KMS-11 (cell line): ENCODE measurements around the gene ZNF573.

ENCODE experiments used
- H2AFZ ChIP-seq: fragments of 200-600 bp; sonication (generic); 2 replicates; pipeline ENCODE4 v1.6.1; 2016; ENCODE audit warnings: antibody characterized with exemption, mixed run types, low read depth
- H3K27ac ChIP-seq: fragments of 200-600 bp; sonication (generic); 2 replicates; pipeline ENCODE4 v1.6.1; 2016; ENCODE audit warnings: mild to moderate bottlenecking, mixed run types
- H3K27me3 ChIP-seq: fragments of 200-600 bp; sonication (generic); 2 replicates; pipeline ENCODE4 v1.6.1; 2017; ENCODE audit warnings: mild to moderate bottlenecking, low read depth, mixed run types, moderate library complexity; ENCODE audit not compliant: insufficient read depth
- H3K36me3 ChIP-seq: fragments of 200-600 bp; sonication (generic); 2 replicates; pipeline ENCODE4 v1.6.1; 2017; ENCODE audit warnings: mild to moderate bottlenecking, mixed run types; ENCODE audit not compliant: insufficient read depth
- H3K4me1 ChIP-seq: fragments of 200-600 bp; sonication (generic); 2 replicates; pipeline ENCODE4 v1.6.1; 2016; ENCODE audit warnings: mild to moderate bottlenecking, low read depth, mixed run types; ENCODE audit not compliant: poor library complexity, severe bottlenecking
- H3K4me2 ChIP-seq: fragments of 200-600 bp; sonication (generic); 2 replicates; pipeline ENCODE4 v1.7.0; 2016; ENCODE audit warnings: mild to moderate bottlenecking, mixed run types
- H3K4me3 ChIP-seq: fragments of 200-600 bp; sonication (generic); IDR thresholded peaks from 2 replicates; pipeline ENCODE4 v1.6.1; 2017; ENCODE audit warnings: low read depth, low read length, mixed read lengths; ENCODE audit not compliant: insufficient read depth
- H3K79me2 ChIP-seq: fragments of 200-600 bp; sonication (generic); 2 replicates; pipeline ENCODE4 v1.6.1; 2016; ENCODE audit warnings: low read depth, mixed run types; ENCODE audit not compliant: insufficient read depth
- H3K9ac ChIP-seq: fragments of 200-600 bp; sonication (generic); 2 replicates; pipeline ENCODE4 v1.6.1; 2016; ENCODE audit warnings: mild to moderate bottlenecking, mixed run types
- H4K20me1 ChIP-seq: fragments of 200-600 bp; sonication (generic); 2 replicates; pipeline ENCODE4 v1.6.1; 2016; ENCODE audit warnings: mild to moderate bottlenecking, mixed run types; ENCODE audit not compliant: insufficient read depth
- TF ChIP-seq, protein P1 (sequence below): fragments of 200-600 bp; sonication (generic); conservative IDR thresholded peaks from 2 replicates; pipeline ENCODE4 v1.6.1; 2017; ENCODE audit warnings: low read depth, mild to moderate bottlenecking, antibody characterized with exemption, low read length, moderate library complexity, mixed read lengths

Gene ZNF573

GRCh38 chr19:37809366-37809765, 30.0 kb upstream of the ZNF573 start:
- TF ChIP-seq, protein P1, sequence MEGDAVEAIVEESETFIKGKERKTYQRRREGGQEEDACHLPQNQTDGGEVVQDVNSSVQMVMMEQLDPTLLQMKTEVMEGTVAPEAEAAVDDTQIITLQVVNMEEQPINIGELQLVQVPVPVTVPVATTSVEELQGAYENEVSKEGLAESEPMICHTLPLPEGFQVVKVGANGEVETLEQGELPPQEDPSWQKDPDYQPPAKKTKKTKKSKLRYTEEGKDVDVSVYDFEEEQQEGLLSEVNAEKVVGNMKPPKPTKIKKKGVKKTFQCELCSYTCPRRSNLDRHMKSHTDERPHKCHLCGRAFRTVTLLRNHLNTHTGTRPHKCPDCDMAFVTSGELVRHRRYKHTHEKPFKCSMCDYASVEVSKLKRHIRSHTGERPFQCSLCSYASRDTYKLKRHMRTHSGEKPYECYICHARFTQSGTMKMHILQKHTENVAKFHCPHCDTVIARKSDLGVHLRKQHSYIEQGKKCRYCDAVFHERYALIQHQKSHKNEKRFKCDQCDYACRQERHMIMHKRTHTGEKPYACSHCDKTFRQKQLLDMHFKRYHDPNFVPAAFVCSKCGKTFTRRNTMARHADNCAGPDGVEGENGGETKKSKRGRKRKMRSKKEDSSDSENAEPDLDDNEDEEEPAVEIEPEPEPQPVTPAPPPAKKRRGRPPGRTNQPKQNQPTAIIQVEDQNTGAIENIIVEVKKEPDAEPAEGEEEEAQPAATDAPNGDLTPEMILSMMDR = no peak
- H3K4me3 ChIP-seq = no peak overlapping the region

GRCh38 chr19:37803249-37803840, 24.0 kb upstream of the ZNF573 start:
- H3K4me2 ChIP-seq = no peak overlapping the region
- no peaks in the 10 kb centered on the region for H3K36me3 ChIP-seq
- no peaks in the 10 kb centered on the region for H3K4me1 ChIP-seq
- no peak overlapping the region for H3K4me3 ChIP-seq
- H3K79me2 ChIP-seq = no peaks in the 10 kb centered on the region
- H3K9ac ChIP-seq = no peak overlapping the region
- H4K20me1 ChIP-seq = no peaks in the 10 kb centered on the region
- H3K27me3 ChIP-seq = no peaks in the 10 kb centered on the region
- H2AFZ ChIP-seq = no peak overlapping the region
- TF ChIP-seq, protein P1 = no peak
- H3K27ac ChIP-seq = no peak overlapping the region

More at GRCh38 chr19:37809366-37809765, 30.0 kb upstream of the ZNF573 start:
- Histone ChIP-seq H4K20me1 (no peaks in the 10 kb centered on the region), H3K27ac (no peak overlapping the region), H3K79me2 (no peaks in the 10 kb centered on the region), H3K36me3 (no peaks in the 10 kb centered on the region), H2AFZ (no peak overlapping the region), H3K4me1 (no peaks in the 10 kb centered on the region), H3K27me3 (no peaks in the 10 kb centered on the region), H3K9ac (no peak overlapping the region), H3K4me2 (no peak overlapping the region)

DNA sequence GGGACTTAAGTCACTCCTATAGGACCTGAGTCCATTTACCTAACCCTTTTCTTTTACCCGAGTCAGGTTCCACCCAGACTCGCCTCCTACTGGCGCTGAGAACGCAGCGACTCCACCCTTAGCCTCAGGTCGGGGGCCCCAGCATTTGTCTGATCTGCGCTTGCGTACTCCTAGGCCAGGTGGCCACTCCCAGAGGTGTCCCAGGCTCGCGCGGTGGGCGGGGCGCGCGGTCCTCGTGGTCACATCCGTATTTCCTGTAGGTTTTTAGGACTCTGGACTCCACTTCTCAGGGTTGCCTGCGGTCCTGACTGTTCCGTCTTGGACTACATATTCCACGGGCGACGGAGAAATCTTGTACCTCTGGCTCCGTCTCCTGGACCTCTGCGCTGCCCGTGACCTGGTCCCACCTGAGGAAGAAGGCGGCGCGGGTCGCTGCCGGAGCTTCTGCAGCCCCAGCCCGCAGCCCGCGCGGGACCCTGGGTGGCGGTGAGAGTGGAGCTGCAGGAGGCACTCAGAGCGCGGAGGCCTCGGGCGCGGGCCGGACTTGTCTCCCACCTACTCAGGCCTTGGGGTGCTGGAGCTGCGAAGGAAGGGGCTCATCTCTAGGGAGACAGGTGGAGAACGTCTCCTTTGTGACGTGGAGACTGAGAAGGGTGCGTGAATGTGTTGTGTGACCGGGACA, 11.0 kb upstream of the ZNF573 start:
- no peak overlapping the region for H3K9ac ChIP-seq
- H3K4me3 ChIP-seq = no peak overlapping the region
- H3K27me3 ChIP-seq = no peaks in the 10 kb centered on the region
- no peak overlapping the region for H3K4me2 ChIP-seq
- H3K79me2 ChIP-seq = no peaks in the 10 kb centered on the region
- no peaks in the 10 kb centered on the region for H3K36me3 ChIP-seq
- no peaks in the 10 kb centered on the region for H4K20me1 ChIP-seq
- TF ChIP-seq, protein P1 = no peak
- no peak overlapping the region for H2AFZ ChIP-seq
- no peaks in the 10 kb centered on the region for H3K4me1 ChIP-seq
- H3K27ac ChIP-seq = no peak overlapping the region

- no peaks in the 10 kb centered on the region for H3K27me3 ChIP-seq
- H3K27ac ChIP-seq = no peak overlapping the region
- no peaks in the 10 kb centered on the region for H3K36me3 ChIP-seq
- H3K79me2 ChIP-seq = no peaks in the 10 kb centered on the region
- TF ChIP-seq, protein P1 = no peak
- H3K4me2 ChIP-seq = no peak overlapping the region
- no peak overlapping the region for H3K9ac ChIP-seq
- H2AFZ ChIP-seq = no peak overlapping the region
- H4K20me1 ChIP-seq = no peaks in the 10 kb centered on the region
- no peak overlapping the region for H3K4me3 ChIP-seq
- H3K4me1 ChIP-seq = no peaks in the 10 kb centered on the region
These were observed 716 bp downstream of the ZNF573 start for GRCh38 chr19:37778613-37779126.
